OCI-LY7 (cell line): ENCODE results near the gene WWOX. TPM values are rescaled to one million over a fixed set of nuclear protein-coding genes. Genes with fewer than 3 reads are reported as not detected.

Experiments
- BruUV-seq: library from RNA; stranded (reverse); fragments of 400-500 nt; replicated peaks from 2 replicates; lab custom pipeline; 2021; lab: Mats Ljungman, UMichigan
- CTCF ChIA-PET: fragments of 300-600 bp; sonication (Branson Sonifier 250); formaldehyde crosslinking; loops from one replicate; lab custom pipeline; 2022; ENCODE audit warnings: antibody characterized with exemption; ENCODE audit not compliant: unreplicated experiment; lab: Charles Lee
- POLR2A ChIA-PET: fragments of 300-600 bp; sonication (Branson Sonifier 250); formaldehyde crosslinking; loops from one replicate; lab custom pipeline; 2022; ENCODE audit warnings: antibody characterized with exemption; lab: Charles Lee
- DNase-seq: peaks from one replicate; pipeline ENCODE4 v3.0.0-alpha.2; 2015; ENCODE audit warnings: low spot score
- H2AFZ ChIP-seq: fragments of 200-600 bp; sonication (generic), shearing (Covaris generic); 2 replicates; pipeline ENCODE4 v1.6.1; 2014; ENCODE audit warnings: mild to moderate bottlenecking, antibody characterized with exemption, low read length, moderate library complexity
- H3K27ac ChIP-seq: fragments of 200-600 bp; sonication (generic); 2 replicates; pipeline ENCODE4 v1.5.1; 2014; ENCODE audit warnings: mixed run types, low read depth, mild to moderate bottlenecking, moderate library complexity, low read length, inconsistent platforms; ENCODE audit not compliant: poor library complexity, severe bottlenecking
- H3K36me3 ChIP-seq: fragments of 200-600 bp; sonication (generic); 2 replicates; pipeline ENCODE4 v1.6.1; 2014; ENCODE audit warnings: mild to moderate bottlenecking, antibody characterized with exemption, low read length, moderate library complexity, mixed read lengths; ENCODE audit not compliant: insufficient read depth
- H3K4me1 ChIP-seq: fragments of 200-600 bp; sonication (generic); 2 replicates; pipeline ENCODE4 v1.5.1; 2014; ENCODE audit warnings: mild to moderate bottlenecking, low read length; ENCODE audit not compliant: insufficient read depth, poor library complexity, severe bottlenecking
- H3K4me2 ChIP-seq: fragments of 200-600 bp; sonication (generic); 2 replicates; pipeline ENCODE4 v1.6.1; 2014; ENCODE audit warnings: mild to moderate bottlenecking, low read length
- H3K4me3 ChIP-seq: fragments of 200-600 bp; sonication (generic); 2 replicates; pipeline ENCODE4 v1.5.1; 2014; ENCODE audit warnings: mild to moderate bottlenecking, low read depth, low read length; ENCODE audit not compliant: poor library complexity, severe bottlenecking
- H3K79me2 ChIP-seq: fragments of 200-600 bp; sonication (generic); 2 replicates; pipeline ENCODE4 v1.6.1; 2016; ENCODE audit warnings: low read depth, mild to moderate bottlenecking, low read length, moderate library complexity, mixed read lengths; ENCODE audit not compliant: insufficient read depth
- H3K9me2 ChIP-seq: fragments of 200-600 bp; sonication (generic); 2 replicates; pipeline ENCODE4 v1.6.1; 2016; ENCODE audit warnings: mild to moderate bottlenecking, low read length, mixed read lengths; ENCODE audit not compliant: insufficient read depth
- H3K9me3 ChIP-seq: fragments of 200-600 bp; sonication (generic); 2 replicates; pipeline ENCODE4 v1.6.1; 2014; ENCODE audit warnings: mild to moderate bottlenecking, mixed run types, low read length, mixed read lengths
- H4K20me1 ChIP-seq: fragments of 200-600 bp; sonication (generic); 2 replicates; pipeline ENCODE4 v1.6.1; 2014; ENCODE audit warnings: mild to moderate bottlenecking, antibody characterized with exemption, low read length, moderate library complexity, mixed read lengths; ENCODE audit not compliant: insufficient read depth
- CTCF ChIP-seq: fragments of 200-600 bp; sonication (generic); conservative IDR thresholded peaks from 2 replicates; pipeline ENCODE4 v1.5.1; 2014; ENCODE audit warnings: mild to moderate bottlenecking, antibody characterized with exemption, low read length, moderate library complexity, mixed read lengths
- EZH2phosphoT487 ChIP-seq: fragments of 200-600 bp; sonication (generic); IDR thresholded peaks from 2 replicates; pipeline ENCODE4 v1.6.1; 2018; ENCODE audit warnings: low read depth, borderline replicate concordance, mild to moderate bottlenecking, mixed run types, antibody characterized with exemption, low read length, moderate library complexity, mixed read lengths
- intact Hi-C: fragments of 100-400 bp; cut with micrococcal nuclease; formaldehyde crosslinking; loops from one replicate; pipeline ENCODE4 v1.10.0; 2022; ENCODE audit not compliant: unreplicated experiment
- total RNA-seq, 2 experiments: library from RNA; depleted of rRNA in 1 of 2; stranded (reverse); fragments of >200 nt in 1 of 2; shearing (Covaris generic) in 1 of 2; gene quantifications; 2 replicates each; pipeline ENCODE4 v1.2.3, GENCODE V29; 2014 to 2022

Gene WWOX
- total RNA-seq, 2 experiments from 2014 or later = 40.2 to 47.6 TPM

DNA sequence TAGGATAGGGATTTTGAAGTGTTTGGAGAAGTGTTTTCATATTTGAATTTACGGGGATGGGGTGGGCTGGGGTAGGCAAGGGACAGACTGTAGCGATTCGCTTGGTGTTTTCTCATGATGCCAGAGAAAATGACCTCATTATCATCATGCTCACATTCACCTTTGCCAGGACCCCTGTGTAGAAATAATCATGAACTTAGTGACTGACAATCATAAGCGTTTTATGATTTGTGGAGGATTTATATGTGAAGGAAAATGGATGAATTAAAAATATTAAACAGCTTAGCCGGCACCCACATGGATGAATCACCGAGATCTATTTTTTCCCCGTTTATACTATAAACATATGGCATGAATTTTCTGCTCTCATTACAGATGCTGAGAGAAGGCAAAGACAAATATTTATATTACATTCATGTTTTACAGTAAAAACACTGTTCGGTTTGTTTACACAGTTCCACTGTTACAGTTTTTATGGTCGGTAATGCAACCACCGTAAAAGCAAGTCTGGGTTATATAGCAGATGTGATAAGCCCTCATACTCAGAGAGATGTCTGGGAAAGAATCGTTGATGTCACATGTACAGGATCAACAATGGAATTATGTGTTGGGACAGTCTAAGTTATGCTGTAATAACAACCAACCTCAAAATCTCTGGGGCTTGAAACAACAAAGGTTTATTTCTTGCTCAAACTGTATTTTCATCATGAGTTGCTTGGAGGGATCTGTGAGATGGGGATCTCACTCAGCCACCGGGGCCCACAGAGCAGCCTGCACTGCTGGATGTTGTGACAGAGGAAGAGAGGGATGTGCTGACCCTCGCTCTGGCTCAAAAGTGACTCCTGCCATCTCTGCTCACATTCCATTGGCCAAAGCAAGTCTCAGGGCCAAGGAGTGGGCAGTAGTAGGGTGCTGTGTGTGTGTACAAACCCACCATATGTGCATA, 85.1 kb downstream of the WWOX start:
- CTCF ChIA-PET = no interaction called here
- Histone ChIP-seq H3K4me1 (peaks cover 11% of the 10 kb centered on the region), H4K20me1 (no peaks in the 10 kb centered on the region), H2AFZ (no peak overlapping the region), H3K4me3 (no peak overlapping the region), H3K79me2 (no peaks in the 10 kb centered on the region), H3K9me2 (no peaks in the 10 kb centered on the region), H3K4me2 (no peak overlapping the region), H3K27ac (no peak overlapping the region), H3K36me3 (no peaks in the 10 kb centered on the region), H3K9me3 (no peaks in the 10 kb centered on the region)
- POLR2A ChIA-PET = no interaction called here
- no peak for TF ChIP-seq EZH2phosphoT487
- TF ChIP-seq CTCF = no peak
- intact Hi-C loops = no loop called here
- BruUV-seq = no TSS peak
- no peak for DNase-seq

DNA sequence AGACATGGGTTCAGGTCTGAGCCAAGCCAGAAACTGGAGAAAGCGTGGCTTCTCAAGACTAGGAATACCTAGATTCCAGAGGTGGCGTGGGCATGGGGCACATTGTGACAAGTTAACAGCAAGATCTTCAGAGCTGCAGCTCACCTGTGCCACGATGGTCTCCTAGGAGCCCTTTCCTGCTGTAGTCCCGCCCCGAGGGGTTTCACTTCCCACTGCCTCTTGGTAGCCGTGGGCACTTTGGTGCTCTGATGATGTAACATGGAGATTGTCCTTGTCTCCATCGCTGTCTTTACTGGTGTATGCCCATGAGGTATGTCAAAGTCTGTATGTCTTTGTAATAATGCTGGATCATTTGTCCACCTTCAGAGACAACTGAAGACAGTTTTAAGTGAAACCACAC, 89.7 kb downstream of the WWOX start:
- H3K36me3 ChIP-seq = no peaks in the 10 kb centered on the region
- TF ChIP-seq CTCF (no peak), EZH2phosphoT487 (no peak)
- H4K20me1 ChIP-seq = no peaks in the 10 kb centered on the region
- H3K9me3 ChIP-seq = no peaks in the 10 kb centered on the region
- no peak overlapping the region for H3K4me3 ChIP-seq
- H3K4me1 ChIP-seq = peaks cover 16% of the 10 kb centered on the region
- intact Hi-C loops = no loop called here
- ChIA-PET CTCF (no interaction called here), POLR2A (interaction anchor here (0.6 kb wide), 1 partner anchor 10 kb away, joined by 4 read pairs; no protein-coding TSS in a partner anchor)
- BruUV-seq = no TSS peak
- H3K4me2 ChIP-seq = peak overlapping the region; percentile 12
- H2AFZ ChIP-seq = no peak overlapping the region
- H3K27ac ChIP-seq = no peak overlapping the region
- H3K79me2 ChIP-seq = no peaks in the 10 kb centered on the region
- H3K9me2 ChIP-seq = no peaks in the 10 kb centered on the region
- DNase-seq = peak; percentile 22
